Stimulated activated CD4-positive, alpha-beta T cell treated with anti-CD3 and anti-CD28 coated beads, Interleukin-1b, Interleukin-23, amount 100 ng/mL, for 24 hours (primary cell): ENCODE measurements around the gene MAPRE3.

ENCODE experiments used
- DNase-seq, 4 experiments: peaks; one replicate each; pipeline ENCODE4 v3.0.0-alpha.2; 2020; ENCODE audit warnings: low read depth in 4 of 4, low spot score in 1 of 4

The MAPRE3 gene

DNA sequence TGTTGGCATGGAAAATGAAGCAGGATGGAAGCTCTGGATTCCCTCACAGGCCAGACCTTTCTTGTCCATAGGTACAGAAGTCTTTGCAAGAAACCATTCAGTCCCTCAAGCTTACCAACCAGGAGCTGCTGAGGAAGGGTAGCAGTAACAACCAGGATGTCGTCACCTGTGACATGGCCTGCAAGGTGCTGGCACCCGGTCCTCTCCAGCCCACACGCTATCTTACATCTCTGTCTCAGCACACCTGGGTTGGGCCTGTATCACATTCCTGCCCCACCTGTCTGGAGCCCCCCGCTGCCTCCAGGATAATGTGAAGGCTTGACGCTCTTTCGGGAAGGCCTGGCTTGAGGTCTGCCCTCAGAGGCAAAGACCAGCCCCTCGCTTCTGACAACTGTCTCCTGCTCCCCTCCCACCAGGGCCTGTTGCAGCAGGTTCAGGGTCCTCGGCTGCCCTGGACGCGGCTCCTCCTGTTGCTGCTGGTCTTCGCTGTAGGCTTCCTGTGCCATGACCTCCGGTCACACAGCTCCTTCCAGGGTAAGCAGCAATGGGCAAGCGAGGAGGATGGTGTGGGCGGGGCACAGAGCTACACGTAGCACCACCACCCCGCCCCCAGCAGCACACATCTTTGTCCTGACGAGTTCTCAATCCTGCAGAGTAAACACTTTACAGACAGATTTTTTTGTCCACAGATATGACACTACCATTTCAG, 68.3 kb downstream of the MAPRE3 start:
- DNase-seq = no peak

DNA sequence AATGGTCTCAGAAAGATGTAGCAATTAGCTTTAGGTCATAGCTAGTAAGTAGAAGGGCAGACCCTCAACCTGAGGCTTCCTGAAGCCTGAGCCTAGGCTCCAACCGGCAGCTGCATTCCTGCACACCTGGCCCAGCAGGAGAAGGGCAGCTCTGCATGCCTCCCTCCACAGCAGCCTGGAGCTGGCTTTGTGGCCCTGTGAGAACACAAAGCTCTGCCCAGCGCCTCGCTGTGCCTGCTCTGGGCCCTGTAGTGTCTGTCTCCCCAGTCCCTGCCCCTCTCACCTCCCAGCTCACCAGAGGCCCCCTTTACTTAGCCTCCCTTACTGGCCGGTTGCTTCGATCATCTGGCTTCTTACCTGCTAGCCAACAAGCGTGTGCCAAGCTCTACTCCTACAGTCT, 69.0 kb downstream of the MAPRE3 start:
- no peak for DNase-seq

DNA sequence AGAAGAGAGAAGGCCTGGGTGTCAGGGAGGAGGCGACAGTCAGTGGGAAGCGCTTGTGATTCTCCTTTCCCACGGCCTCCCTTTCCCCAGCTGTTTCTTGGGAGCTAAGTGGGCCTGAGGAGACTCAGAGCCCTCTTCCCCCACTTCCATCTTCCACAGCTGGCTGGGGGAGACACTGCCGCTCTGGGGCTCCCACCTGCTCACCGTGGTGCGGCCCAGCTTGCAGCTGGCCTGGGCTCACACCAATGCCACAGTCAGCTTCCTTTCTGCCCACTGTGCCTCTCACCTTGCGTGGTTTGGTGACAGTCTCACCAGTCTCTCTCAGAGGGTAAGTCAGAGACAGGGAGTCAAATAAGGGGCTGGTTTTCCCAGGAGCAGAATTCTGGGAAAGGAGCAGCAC, 69.4 kb downstream of the MAPRE3 start:
- DNase-seq = no peak

DNA sequence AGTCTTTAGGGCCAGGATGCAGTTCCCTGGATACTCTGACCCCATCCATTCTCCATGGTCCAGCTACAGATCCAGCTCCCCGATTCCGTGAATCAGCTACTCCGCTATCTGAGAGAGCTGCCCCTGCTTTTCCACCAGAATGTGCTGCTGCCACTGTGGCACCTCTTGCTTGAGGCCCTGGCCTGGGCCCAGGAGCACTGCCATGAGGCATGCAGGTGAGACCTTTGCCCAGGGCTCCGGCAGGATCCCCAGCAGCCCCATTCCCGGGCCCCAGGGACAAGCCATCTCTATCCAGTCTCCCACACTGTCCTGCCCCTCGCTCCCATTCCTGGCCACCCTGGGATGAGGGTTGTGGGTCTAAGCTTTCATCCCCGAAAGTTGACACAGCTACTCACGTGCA, 69.8 kb downstream of the MAPRE3 start:
- DNase-seq = no peak

DNA sequence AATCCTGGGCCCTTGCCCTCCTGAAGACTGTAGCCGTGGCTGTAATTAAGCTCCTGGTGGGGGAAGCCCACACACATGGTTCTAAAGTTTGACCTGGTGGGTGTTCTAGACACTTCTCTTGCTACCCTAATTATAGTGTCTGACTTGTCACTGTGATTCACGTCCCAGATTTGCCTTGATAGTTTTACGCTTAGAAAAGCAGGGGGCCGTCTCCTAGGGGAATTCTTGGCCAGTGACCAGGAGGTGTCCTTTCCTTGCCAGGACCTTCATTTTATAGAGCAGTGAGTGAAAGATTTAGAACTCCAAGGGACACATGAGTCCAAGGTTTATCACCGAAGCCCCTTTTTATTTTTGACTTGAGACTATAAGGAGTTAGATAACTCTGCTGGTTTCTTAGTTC, 71.3 kb downstream of the MAPRE3 start:
- DNase-seq = no peak

DNA sequence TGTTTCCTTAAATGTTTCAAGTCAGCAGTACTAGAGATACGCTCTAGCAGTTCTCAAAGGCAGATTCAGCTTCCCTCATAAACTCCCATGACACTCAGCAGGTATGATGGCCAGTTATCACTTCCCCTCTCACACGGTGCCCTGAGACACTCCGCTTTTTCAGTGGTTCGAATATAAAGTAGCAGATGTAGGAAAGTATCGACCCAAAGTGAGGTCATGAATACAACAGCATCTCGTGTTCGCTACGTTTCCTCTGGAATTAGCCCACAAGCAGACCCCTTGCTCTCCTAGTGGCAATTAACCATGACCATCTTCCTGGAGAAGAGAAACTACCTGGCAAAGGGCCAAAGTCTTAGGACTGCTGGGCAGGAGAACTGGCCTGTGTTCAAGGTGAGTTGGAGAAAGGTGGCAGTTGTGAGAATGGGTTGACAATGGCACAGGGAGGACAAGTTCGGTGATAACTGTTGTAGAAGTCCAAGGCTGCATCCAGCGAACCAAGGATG, 71.8 kb downstream of the MAPRE3 start:
- DNase-seq = no peak

DNA sequence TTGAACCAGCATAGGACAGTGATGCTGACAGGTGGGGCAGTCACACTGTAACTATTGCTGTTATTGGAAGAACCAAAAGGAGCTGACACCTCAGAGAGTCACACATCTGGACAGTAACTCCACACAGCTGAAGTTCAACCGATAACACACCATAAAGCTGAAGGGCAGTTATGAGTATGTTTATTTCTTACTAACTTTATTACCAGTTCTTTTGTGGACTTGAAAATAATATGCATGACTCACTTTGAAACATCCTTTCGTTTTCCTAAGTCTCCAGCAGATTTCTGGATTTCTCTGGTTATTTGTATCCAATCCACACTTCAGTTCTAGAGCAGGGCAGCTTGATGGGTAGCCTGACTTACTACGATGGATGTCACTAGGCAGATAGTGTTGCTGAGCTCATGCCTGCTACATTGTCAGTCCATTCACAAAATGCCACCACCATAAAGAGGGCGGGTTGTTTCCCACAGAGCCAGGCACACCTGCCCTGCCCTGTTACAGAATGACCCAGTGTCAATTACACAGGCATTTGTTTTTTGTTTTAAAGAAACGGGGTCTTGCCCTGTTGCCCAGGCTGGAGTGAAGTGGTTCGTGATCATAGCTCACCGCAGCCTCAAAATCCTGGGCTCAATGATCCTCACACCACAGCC, 72.7 kb downstream of the MAPRE3 start:
- no peak for DNase-seq

DNA sequence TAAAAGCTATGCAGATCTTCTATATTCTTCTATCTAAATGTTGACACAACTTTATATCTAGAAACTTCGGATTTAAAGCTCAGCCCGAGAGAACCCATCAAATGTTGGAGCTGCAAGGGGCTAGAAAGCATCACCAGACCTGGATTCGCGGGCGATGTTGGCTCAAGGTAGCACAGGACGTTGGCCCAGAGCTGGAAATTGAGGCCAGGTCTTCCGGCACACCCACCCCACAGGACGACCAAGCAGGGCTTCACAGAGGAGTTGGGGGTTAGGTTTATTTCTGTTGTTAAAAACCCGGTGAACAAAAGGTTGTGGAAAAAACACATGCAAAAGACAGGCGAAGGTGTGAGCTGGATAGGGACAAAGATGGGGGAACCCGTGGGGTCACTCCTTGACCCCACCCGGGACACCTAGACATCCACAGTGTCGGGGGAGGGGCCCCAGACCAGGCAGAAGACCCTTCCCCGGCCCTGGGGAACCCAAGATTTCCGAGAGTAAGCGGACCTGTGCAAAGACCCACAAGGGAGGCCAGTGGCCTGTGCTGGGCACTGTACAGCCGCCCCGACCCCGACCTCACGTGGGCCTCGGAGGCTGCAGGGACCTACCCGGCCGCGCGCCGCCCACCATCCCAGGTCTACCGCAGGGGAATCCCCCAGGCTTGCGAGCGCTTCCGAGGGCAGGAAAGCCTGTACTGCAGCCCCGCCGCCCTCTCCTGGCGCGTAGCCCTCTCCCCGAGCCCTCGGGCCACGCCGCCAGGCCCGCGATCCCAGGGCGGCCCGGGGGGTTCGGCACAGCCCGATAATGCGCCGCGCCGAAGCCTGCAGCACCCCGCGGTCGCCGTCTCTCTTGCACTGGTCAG, 79.2 kb downstream of the MAPRE3 start:
- DNase-seq = peak in 3 of 4 experiments; percentile 34 to 67 (median 54)

DNA sequence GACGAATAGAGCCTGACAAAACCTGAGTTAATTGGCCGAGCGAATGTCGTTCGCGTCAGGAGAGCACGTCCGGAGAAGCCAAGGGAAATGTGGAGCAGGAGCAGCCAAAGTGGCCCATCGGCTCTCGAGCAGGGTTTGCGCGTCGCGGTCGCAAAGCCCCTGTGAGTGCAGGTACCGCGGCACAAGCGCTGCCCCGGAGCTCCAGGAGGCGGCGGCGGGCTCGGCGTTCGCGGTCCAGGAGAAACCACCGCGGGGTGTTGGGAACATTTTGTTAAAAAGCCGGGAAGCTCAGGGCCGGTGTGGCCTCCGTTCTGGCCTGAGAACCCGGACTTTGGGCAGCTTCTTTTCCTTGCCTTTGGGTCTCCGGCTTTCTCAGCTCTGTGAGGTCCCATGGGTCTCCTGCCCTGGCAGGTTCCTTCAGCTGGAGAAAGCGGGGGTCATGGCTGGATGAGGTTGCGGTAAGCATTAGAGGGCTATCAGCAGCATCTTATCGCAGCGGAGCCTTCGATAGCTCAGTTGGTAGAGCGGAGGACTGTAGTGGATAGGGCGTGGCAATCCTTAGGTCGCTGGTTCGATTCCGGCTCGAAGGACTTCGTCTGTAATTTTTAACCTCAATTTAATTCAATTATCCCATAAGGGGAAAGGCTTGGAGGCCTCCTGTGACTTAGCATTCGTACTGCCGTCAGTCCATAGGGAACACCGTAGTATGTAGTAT, 80.0 kb downstream of the MAPRE3 start:
- peak; percentile 80 to 93 (median 84) for DNase-seq

DNA sequence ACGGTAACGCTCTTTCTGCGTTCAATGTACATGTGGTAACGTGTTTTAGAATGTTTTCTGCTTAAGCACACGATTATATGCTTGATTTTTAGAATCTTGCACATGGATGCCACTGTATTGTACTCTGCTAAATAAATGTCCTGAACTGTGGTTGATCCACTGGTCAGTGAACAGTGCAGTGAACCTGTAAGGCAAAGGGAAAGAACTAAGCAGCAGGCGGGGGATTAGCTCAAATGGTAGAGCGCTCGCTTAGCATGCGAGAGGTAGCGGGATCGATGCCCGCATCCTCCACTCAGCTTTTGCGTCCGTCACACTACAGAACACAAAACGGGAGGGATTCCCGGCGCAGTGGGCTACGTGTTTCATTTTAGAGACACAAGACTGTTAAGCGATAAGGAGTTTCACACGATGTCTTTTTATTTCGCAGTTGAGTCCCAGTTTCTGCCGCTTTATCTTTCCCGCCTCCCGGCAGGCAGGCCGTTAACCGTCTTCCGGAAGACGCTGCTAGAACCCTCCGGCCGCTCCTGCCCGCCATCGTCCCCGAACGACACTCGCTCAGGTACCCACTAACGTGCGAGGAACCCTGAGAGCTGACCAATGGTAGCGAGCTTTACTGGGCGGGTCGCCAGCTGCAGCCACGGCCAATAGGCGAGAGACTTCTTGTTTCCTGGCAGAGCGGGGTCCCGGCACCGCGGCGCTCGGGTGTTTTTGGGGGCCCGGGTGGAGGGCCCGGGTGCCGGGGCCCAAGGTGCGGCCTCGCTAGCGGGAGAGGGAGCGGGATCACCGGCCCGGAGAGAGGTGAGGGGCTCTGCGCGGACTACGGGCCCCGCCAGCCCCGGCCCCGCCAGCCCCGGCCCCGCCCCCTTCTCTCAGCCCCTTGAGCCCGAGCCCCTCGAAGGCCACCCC, 80.8 kb downstream of the MAPRE3 start, which contains the start of gene AGBL5:
Gene AGBL5, plus strand, starts transcription at position 673 of the 906 bp plus-strand sequence. CDS start 1,291 bp downstream, outside the sequence.
- peak; percentile 86 to 93 (median 90) for DNase-seq

DNA sequence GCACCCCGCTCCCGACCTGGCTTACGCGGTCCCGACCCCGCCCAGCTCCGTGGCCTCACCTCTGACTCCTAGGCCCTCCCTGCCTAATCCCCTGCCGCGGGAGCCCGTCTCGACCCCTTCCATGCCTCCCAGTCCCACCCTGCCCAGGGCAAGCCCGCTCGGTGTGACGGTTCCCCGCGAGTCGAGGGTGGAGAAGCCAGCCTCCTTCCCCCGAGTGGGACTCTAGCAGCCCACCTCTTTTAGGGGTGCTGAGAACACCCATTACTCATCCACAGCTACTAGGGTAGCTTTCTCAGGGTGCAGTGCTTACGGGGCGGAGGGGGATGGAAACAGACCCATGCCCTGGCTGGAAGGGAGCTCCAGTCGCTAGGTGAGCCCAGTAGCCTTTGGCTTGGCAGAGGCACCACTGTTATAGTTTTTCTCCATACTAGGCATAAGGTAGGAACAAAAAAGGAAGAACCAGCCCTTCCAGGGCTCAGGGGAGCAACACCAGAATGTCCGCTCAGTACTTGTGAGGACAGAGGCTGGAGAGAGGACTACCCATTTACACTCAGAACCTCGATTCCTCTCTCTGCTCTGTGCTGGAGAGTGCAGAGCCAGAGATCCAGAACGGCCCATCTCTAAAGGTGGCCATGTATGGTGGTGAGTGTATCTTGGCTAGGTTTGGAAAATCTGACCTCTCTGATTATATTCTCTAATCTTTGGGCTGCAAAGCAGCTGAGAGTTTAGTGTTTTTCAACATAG, 81.6 kb downstream of the MAPRE3 start:
- peak in 1 of 4 experiments; percentile 21 for DNase-seq

DNA sequence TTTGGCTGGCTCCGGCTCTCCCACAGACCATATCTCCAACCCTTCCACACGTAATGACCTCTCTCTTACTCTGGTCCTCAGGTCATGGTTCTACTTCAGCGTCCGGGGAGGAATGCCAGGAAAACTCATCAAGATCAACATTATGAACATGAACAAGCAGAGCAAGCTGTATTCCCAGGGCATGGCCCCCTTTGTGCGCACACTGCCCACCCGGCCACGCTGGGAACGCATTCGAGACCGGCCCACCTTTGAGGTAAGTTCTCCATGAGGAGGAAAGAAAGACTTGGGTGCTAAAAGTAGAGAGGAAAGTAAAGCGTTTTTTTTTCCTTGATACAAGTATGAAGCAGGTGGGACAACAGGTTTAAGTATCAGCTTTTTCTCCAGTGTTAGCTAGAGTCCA, 82.9 kb downstream of the MAPRE3 start:
- DNase-seq = no peak

DNA sequence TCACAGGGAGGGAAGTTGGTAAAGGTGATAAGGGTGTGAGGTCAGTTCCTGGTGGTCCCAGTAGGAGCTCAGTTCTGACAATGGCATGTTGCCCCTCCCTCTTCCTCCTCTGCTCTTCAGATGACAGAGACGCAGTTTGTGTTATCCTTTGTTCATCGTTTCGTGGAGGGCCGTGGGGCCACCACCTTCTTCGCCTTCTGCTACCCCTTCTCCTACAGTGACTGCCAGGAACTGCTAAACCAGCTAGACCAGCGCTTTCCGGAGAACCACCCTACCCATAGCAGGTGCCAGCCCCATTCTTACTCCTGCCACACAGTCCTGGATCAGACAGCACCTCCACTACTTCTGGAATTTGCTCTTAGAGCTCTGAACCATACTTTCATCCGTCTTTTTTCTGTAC, 83.3 kb downstream of the MAPRE3 start:
- no peak for DNase-seq

DNA sequence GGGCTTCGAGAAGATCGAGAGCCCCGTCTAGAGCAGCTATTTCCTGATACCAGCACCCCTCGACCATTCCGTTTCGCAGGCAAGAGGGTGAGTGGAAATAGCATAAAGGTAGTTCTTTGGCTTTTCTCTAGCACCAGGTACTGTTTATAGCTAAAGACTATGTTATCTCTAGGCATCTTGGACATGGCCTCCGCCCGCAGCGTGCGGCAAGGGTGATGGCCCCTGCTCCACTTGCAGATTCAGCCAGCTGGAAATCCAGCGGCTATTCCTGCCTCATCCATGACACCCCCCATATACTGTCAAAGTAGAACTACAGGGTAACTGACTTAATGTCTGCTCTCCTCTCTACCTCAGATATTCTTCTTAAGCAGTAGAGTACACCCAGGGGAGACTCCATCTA, 84.3 kb downstream of the MAPRE3 start:
- no peak for DNase-seq

DNA sequence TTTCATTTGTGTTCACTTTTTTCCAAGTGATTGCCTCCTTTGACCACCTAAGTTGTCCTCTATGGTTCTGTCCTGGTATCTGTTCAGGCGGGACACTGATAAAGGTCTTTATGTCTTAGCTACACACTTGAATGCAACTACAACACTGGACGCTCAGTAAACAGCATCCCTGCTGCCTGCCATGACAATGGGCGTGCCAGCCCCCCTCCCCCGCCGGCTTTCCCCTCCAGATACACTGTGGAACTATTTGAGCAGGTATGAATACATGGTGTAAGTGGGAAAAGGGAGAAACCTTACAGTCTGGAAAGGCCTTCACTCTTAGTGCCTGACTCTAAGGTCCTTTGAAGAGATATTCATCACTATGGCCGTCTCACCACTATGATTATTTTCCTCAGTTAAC, 86.7 kb downstream of the MAPRE3 start:
- no peak for DNase-seq

DNA sequence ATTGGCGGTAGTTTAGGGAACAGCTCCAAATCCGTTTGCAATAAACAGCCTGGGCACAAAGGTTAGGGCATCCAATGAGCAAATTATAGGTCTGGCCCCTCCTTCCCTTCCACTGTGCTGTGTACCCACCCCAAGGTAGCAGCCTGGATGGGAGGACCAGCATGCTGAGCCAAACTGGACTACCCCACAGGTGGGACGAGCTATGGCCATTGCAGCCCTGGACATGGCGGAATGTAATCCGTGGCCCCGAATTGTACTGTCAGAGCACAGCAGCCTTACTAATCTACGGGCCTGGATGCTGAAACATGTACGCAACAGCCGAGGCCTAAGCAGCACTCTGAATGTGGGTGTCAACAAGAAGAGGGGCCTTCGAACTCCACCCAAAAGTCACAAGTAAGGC, 87.8 kb downstream of the MAPRE3 start:
- no peak for DNase-seq

DNA sequence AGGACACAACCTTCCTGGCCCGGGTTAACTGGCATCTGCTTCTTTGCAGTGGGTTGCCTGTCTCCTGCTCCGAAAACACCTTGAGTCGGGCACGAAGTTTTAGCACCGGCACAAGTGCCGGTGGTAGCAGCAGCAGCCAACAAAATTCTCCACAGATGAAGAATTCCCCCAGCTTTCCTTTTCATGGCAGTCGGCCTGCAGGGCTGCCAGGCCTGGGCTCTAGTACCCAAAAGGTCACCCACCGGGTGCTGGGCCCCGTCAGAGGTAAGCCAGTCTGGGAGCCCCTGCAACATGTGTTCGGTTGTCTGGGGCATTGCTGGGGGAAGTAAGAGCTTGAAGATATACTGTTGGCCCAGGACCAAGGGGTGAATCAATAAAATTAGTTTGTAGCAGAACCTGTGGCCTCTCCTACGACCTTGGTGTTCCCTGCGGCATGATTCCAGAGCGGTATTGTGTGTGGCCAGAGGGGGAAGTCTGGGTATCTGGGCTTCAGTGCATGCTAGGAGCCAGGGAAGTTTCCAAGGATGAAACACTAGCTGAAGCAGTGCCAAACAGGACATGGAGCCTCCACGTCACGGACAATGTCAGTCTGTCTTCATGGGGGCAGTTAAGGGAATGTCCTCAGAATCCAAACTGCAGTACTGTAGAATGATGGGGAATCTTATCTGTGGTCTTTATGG, 88.8 kb downstream of the MAPRE3 start:
- DNase-seq = no peak

DNA sequence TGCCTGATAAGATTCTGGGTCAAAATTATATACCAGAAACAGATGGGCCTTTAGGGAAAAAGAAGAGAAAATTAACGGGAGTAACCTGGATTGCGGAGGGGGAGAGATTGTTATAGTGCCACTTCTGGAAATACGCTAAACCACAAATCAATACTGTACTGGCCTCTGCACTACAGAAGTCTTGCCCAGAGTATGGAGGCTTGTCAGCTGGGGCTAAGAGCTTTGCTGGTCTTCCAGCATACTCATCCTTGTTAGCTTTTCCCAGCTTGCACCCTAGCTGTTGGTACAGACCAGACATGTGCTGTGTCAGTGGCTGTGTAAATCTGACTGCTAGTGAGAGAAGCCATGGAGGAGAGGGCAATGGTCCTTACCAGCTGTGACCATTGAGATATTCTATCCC, 89.9 kb downstream of the MAPRE3 start:
- DNase-seq = no peak

DNA sequence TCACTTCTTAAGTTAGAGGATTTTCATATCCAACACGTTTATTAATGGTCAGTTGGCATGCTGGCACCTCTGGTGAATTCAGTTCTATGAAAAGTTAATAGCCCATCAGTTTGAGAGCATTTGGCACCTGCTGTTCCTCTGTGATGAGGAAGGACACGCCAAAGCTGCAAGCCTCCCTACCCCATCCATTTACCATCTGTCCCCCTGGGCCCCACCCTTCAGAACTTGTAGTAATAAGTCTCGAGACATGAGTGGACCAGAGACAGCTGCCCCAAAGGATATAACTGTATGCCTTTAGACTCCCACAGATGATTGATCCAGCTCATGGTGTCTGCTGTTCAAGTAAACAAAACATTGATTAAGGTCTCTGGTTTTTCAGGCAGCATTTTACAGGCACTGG, 94.7 kb downstream of the MAPRE3 start:
- DNase-seq = no peak
